GM20000 (cell line): ENCODE measurements around the gene PPM1M.

Experiments used
- DNase-seq: peaks from one replicate; pipeline ENCODE4 v3.0.0; 2012; ENCODE audit warnings: low spot score
- TF ChIP-seq, protein P1 (sequence below): IDR thresholded peaks from 2 replicates; pipeline ENCODE4 v1.5.1; 2012; ENCODE audit warnings: mild to moderate bottlenecking, control low read depth; ENCODE audit errors: extremely low read depth, missing control alignments

The PPM1M gene

DNA sequence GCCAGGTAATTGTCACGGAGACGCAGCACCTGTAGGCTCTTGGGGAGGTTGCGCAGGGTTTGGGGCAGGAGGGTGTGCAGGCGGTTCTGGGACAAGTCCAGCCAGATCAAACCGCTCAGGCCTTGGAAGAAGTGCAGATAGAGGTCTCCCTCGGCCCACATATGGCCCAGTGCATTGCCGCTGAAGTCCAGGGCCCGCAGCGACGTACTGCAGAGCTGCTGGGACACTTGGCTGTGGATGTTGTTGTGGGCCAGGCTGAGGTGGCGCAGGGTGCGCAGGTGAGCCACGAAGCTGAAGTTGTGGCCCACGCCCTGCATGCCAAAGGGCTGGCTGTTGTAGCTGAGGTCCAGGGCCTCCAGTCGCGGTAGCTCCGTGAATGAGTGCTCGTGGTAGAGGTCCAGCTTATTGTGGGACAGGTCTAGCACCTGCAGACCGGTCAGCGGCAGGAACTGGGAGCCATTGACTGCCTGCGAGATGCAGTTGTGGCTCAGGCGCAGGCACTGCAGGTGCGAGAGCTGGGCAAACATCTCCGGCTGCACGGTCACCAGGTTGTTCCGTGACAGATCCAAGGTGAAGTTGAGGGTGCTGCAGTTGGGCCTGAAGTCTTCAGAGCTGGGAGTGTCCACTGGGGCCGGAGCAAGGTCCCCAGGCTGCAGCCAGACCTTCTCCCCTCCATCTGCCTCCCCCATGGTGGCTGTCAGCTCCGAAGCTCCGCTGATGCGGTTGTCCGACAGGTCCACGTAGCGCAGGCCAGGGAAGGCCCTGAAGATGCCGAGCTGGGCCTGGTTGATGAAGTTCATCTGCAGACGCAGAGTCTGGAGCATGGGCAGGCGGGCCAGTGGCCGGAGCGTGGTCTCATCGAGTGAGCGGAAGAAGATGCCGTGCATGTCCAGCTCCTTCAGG is 23.0 kb upstream of the PPM1M start:
- TF ChIP-seq, protein P1, sequence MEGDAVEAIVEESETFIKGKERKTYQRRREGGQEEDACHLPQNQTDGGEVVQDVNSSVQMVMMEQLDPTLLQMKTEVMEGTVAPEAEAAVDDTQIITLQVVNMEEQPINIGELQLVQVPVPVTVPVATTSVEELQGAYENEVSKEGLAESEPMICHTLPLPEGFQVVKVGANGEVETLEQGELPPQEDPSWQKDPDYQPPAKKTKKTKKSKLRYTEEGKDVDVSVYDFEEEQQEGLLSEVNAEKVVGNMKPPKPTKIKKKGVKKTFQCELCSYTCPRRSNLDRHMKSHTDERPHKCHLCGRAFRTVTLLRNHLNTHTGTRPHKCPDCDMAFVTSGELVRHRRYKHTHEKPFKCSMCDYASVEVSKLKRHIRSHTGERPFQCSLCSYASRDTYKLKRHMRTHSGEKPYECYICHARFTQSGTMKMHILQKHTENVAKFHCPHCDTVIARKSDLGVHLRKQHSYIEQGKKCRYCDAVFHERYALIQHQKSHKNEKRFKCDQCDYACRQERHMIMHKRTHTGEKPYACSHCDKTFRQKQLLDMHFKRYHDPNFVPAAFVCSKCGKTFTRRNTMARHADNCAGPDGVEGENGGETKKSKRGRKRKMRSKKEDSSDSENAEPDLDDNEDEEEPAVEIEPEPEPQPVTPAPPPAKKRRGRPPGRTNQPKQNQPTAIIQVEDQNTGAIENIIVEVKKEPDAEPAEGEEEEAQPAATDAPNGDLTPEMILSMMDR = no peak
- DNase-seq = no peak

DNA sequence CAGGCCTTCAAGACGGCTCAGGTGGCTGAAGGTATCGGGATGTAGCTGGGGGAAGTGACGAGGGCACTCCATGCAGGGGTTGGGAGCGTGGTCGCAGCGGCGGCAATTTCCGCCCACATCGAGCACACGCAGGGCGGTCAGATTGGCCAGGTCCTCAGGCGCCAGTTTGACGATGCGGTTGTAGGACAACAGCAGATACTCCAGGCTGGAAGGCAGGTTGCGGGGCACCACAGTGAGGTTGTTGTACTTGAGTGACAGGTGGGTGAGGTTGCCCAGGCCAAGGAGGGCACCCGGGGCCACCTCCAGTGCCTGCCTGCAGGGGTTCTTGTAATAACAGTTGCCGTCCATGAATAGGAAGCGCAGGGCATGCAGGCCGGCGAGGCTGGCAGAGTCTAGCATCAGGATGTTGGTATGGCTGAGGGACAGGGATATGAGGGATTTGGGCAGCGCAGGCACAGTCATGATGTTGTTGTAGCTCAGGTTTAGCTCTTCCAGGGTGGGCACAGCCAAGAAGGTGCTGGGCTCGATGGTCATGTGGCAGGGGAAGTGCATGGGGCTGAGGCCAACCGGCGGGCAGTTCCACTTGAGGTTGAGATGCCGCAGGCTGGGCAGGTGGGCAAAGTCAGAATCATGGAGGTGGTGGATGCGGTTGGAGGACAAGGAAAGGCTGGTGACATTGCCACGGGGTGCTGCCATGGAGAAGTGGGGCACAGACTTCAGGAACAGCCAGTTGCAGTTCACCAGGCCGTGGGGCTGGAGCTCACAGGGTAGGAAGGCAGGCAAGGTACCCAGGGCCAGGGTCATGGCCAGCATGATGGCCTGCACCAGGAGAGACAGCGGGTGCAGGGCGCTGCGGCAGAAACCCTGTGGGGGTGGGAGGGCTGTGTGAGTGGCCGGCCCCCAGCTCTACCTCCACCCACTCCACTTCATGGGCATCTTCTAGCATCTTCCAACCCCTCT is 21.8 kb upstream of the PPM1M start:
- DNase-seq = no peak
- TF ChIP-seq, protein P1 = no peak

DNA sequence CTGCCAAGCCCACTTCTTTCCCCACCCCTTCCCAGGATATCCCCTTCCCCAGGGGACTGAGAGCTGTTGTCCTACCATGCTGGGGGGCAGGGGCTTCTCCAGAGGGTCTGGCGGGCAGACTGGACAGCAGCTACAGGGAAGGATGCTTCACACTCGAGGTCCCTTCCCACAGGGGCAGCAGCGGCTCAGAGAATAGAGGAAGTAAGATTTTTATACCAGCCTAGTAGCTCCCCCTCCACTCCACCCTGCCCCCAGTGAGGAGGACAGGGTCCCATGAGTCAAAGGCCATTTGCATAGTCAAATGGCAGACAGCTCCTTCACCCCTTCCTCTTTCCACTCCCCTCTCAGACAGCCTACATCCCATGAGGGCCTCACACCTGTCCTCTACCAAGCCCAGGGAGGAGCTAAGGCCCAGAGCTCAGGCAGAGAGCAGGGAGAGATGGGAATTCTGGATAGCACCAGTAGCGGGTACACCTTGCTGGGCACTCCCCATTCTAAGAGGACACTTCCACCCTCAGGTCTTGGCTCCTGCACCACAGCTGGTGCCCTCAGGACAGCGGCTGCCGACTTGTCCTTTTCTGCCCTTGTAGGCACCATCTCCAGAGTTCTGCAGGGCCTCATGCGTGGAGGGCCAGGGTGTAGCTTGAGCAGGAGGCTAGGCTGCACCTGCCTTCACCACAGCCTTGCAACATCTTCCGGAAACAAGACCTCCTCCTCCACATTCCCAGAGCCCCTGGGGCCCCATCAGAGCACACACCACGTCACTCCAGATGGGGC is 19.9 kb upstream of the PPM1M start, which contains the start of gene TLR9:
TLR9 (minus strand) TSS at position 194 of the 777 bp plus-strand sequence; CDS start at position 78, 116 bp downstream.
- TF ChIP-seq, protein P1 = no peak
- DNase-seq = peak; percentile 87

DNA sequence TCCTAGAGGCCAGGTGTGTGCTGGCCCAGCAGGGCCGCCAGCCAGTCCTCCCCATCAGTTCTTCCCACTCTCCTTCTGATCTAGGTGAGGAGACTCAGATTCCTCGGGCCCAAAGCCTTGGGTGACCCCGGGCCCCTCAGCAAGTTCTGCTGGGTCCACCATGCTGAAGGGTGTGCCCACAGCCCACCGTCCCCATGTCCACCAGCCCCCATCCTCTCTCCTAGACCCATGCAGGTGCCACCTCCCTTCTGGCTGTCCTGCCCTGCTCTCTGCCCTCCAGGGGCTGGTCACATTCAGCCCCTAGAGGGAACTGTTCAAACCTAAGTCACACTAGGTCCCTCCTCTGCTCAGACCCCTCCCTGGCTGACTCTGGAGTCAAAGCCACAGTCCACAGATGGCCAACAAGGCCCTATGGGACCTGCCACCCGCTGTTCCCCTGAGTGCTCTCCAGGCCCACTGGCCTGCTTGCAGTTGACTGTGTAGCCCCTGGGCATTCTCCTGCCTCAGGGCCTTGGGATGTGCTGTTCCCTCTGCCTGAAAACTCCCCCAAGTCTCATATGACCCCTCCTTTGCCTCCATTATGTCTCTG is 19.2 kb upstream of the PPM1M start:
- no peak for DNase-seq
- TF ChIP-seq, protein P1 = no peak

DNA sequence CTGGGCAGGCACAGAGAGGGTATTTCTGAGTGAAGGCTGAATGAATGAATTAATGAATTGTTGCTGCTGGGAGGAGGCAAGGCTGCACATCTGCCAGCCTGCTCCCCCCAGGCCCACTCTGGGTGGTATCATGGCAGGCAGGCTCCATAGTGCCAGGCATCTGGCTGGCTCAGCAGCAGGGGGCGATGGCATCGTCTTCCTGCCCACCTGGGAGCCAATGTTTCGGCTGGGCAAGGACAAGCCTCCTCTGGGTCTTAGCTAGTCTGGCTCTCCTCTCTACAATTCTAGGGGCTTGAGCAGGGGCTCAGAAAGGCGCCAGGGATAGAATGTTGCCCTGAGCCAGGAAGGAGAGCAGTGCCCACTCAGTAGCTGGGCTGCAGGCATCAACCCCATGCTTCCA is 18.4 kb upstream of the PPM1M start:
- TF ChIP-seq, protein P1 = no peak
- DNase-seq = no peak

DNA sequence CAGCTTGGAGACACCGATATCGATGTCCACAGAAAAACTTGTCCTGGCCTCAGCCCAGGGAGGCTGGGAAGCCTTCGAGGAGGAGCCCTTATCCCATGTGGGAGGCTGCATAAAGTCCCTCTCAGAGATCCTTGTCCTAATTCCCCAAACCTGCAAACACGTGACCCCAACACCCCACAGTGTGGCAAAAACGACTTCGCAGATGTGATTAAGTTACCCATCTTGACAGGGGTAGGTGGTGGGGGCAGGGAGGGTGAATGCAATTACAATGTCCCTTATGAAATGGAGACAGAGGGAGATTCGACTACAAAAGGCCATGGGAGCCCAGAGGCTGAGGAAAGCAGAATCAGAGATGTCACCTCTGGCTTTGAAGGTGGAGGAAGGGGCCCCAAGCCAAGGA is 17.8 kb upstream of the PPM1M start:
- DNase-seq = no peak
- TF ChIP-seq, protein P1 = no peak
